Liver (tissue), 9 donors: Measurements from ENCODE around the gene C1R. TPM values are rescaled to one million over a fixed set of nuclear protein-coding genes. Genes with fewer than 3 reads are reported as not detected.

Source experiments
- DNase-seq: peaks from one replicate; pipeline ENCODE4 v3.0.0-alpha.2; 2017; ENCODE audit warnings: low spot score
- H3K27ac ChIP-seq, 2 donors: one replicate each; pipeline ENCODE4 v1.7.0; 2013; ENCODE audit warnings: inconsistent platforms in 2 of 2, low read length in 2 of 2, control low read depth in 1 of 2, low read depth in 1 of 2, mild to moderate bottlenecking in 1 of 2
- H3K27me3 ChIP-seq, 4 donors: one replicate each; pipeline versions ENCODE4 v1.6.1 to v1.7.0; 2013; ENCODE audit warnings: low read length in 3 of 4, inconsistent platforms in 1 of 4, mild to moderate bottlenecking in 1 of 4, moderate library complexity in 1 of 4; ENCODE audit not compliant: control insufficient read depth in 4 of 4, insufficient read depth in 4 of 4
- H3K36me3 ChIP-seq, 4 donors: one replicate each; pipeline versions ENCODE4 v1.6.1 to v1.7.0; 2013; ENCODE audit warnings: low read length in 3 of 4, mild to moderate bottlenecking in 3 of 4, low read depth in 1 of 4, moderate library complexity in 1 of 4; ENCODE audit not compliant: control insufficient read depth in 4 of 4, insufficient read depth in 3 of 4
- H3K4me1 ChIP-seq, 4 donors: one replicate each; pipeline versions ENCODE4 v1.6.1 to v1.7.0; 2013; ENCODE audit warnings: low read length in 3 of 4, mild to moderate bottlenecking in 3 of 4, moderate library complexity in 1 of 4; ENCODE audit not compliant: control insufficient read depth in 4 of 4, insufficient read depth in 4 of 4
- H3K4me3 ChIP-seq, 3 donors: one replicate each; pipeline versions ENCODE4 v1.6.1 to v1.7.0; 2013; ENCODE audit warnings: low read length in 3 of 3, control low read depth in 1 of 3, low read depth in 1 of 3, mild to moderate bottlenecking in 1 of 3
- H3K9ac ChIP-seq, 2 donors: one replicate each; pipeline ENCODE4 v1.7.0; 2013; ENCODE audit warnings: low read length in 2 of 2, mild to moderate bottlenecking in 2 of 2, moderate library complexity in 2 of 2, control low read depth in 1 of 2, low read depth in 1 of 2
- H3K9me3 ChIP-seq, 4 donors: one replicate each; pipeline versions ENCODE4 v1.6.1 to v1.7.0; 2013; ENCODE audit warnings: low read length in 3 of 4; ENCODE audit not compliant: control insufficient read depth in 4 of 4
- ATF3 ChIP-seq: IDR thresholded peaks from 2 replicates; pipeline ENCODE4 v1.6.1; 2016; ENCODE audit warnings: antibody characterized with exemption
- CTCF ChIP-seq: fragments of 150-350 bp; IDR thresholded peaks from 2 replicates; pipeline ENCODE4 v1.5.1; 2017; ENCODE audit warnings: improper control_type of control experiment, low read depth, low read length; ENCODE audit not compliant: missing input control
- EGR1 ChIP-seq, 2 donors: IDR thresholded peaks; 2 replicates each; pipeline ENCODE4 v1.6.1; 2016 to 2018; ENCODE audit warnings: antibody characterized with exemption in 2 of 2, low read depth in 2 of 2
- FOXA1 ChIP-seq: IDR thresholded peaks from 2 replicates; pipeline ENCODE4 v1.6.1; 2016; ENCODE audit warnings: antibody characterized with exemption
- FOXA2 ChIP-seq: IDR thresholded peaks from 2 replicates; pipeline ENCODE4 v1.6.1; 2016; ENCODE audit warnings: antibody characterized with exemption
- GABPA ChIP-seq, 2 donors: IDR thresholded peaks in 1 of 2; conservative IDR thresholded peaks in 1 of 2; 2 replicates each; pipeline ENCODE4 v1.6.1; 2016; ENCODE audit warnings: antibody characterized with exemption in 2 of 2, mild to moderate bottlenecking in 1 of 2, moderate library complexity in 1 of 2
- HNF4A ChIP-seq, 2 donors: conservative IDR thresholded peaks; 2 replicates each; pipeline ENCODE4 v1.6.1; 2016; ENCODE audit warnings: antibody characterized with exemption in 2 of 2, mild to moderate bottlenecking in 2 of 2
- HNF4G ChIP-seq: IDR thresholded peaks from 2 replicates; pipeline ENCODE4 v1.6.1; 2016; ENCODE audit warnings: antibody characterized with exemption
- JUND ChIP-seq, 2 donors: IDR thresholded peaks; 2 replicates each; pipeline ENCODE4 v1.6.1; 2016; ENCODE audit warnings: antibody characterized with exemption in 2 of 2
- MAX ChIP-seq: IDR thresholded peaks from 2 replicates; pipeline ENCODE4 v1.6.1; 2016; ENCODE audit warnings: antibody characterized with exemption
- NR2F2 ChIP-seq: IDR thresholded peaks from 2 replicates; pipeline ENCODE4 v1.6.1; 2016; ENCODE audit warnings: antibody characterized with exemption
- RAD21 ChIP-seq, 2 donors: IDR thresholded peaks; 2 replicates each; pipeline ENCODE4 v1.6.1; 2016; ENCODE audit warnings: antibody characterized with exemption in 2 of 2, mild to moderate bottlenecking in 2 of 2
- REST ChIP-seq: IDR thresholded peaks from 2 replicates; pipeline ENCODE4 v1.6.1; 2016; ENCODE audit warnings: antibody characterized with exemption, mild to moderate bottlenecking
- RXRA ChIP-seq, 2 donors: IDR thresholded peaks; 2 replicates each; pipeline ENCODE4 v1.6.1; 2017 to 2018; ENCODE audit warnings: antibody characterized with exemption in 2 of 2, mild to moderate bottlenecking in 1 of 2
- SP1 ChIP-seq: IDR thresholded peaks from 2 replicates; pipeline ENCODE4 v1.6.1; 2018; ENCODE audit warnings: antibody characterized with exemption, mild to moderate bottlenecking
- TAF1 ChIP-seq: conservative IDR thresholded peaks from 2 replicates; pipeline ENCODE4 v1.6.1; 2016; ENCODE audit warnings: antibody characterized with exemption, mild to moderate bottlenecking
- YY1 ChIP-seq: IDR thresholded peaks from 2 replicates; pipeline ENCODE4 v1.6.1; 2016; ENCODE audit warnings: antibody characterized with exemption, mild to moderate bottlenecking
- ZBTB33 ChIP-seq: IDR thresholded peaks from 2 replicates; pipeline ENCODE4 v1.6.1; 2016; ENCODE audit warnings: antibody characterized with exemption
- WGBS: extraction: QIAGEN DNeasy Blood & Tissue Kit; methylation state at CpG from one replicate; pipeline ENCODE4 v1.1.7; 2013; 5-methylcytosine and 5-hydroxymethylcytosine counted together
- polyA plus RNA-seq, 2 donors: library from polyadenylated mRNA; stranded (reverse) in 1 of 2; unstranded in 1 of 2; fragments of 200-250 nt in 1 of 2; fragments of >200 nt in 1 of 2; fragmentation: Nextera tagmentation in 1 of 2; extraction: Ambion mirVana in 1 of 2; gene quantifications; one replicate each; pipeline versions ENCODE4 v1.2.1 to v1.2.3, GENCODE V29; 2013 to 2015
- total RNA-seq, 2 donors: library from RNA; depleted of rRNA; stranded (reverse); fragments of >200 nt; gene quantifications; one replicate each; pipeline ENCODE4 v1.2.3, GENCODE V29; 2014
- donor health status: healthy.
- donor health status: healthy.
- donor health status: healthy.
- donor health status: healthy.
- donor health status: healthy.

C1R gene
- total and polyA plus RNA-seq, 4 donors: 211 to 1,822 (median 1,153) TPM

DNA sequence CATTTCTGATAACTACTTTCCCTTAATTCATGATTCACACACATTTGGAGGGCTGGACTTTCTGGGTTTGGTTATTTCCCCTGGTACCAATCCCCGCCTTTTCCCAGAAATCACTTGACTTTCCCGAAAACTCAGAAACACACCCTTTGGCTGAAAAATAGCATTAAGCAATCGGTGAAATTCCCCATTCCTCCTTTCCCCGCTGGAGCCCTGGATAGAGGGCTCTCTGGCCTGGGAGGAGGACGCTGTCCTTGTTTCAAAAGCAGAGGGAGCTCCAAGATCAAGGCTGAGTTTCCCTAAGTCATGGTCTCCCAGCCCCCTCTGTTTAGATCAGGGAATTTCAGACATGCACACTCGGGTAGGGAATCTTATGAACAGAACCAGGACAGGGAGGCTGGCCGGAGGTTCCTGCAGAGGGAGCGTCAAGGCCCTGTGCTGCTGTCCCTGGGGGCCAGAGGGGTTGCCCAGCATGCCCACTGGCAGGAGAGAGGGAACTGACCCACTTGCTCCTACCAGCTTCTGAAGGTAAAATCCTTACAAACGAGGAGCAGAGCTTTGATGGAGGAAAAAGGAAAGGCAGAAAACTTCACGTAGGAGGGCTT is 31.8 kb downstream of the C1R start, which contains the start of gene C1S:
TSS of gene C1S (plus strand) at position 366 of the 602 bp plus-strand sequence. CDS start 1,195 bp downstream, outside the sequence.
- 15% methylated on average over 10 of the region's 10 CpGs for WGBS
- H3K9me3 ChIP-seq: no peaks in the 10 kb centered on the region
- H3K27ac ChIP-seq: peak within 1 kb of the TSS; percentile 91 to 93
- peak; percentile 43 for DNase-seq
- H3K36me3 ChIP-seq: peaks cover 2 to 22% (median 8%) of the 10 kb centered on the region in 4 donors
- no peaks in the 10 kb centered on the region for H3K27me3 ChIP-seq
- TF ChIP-seq FOXA2 (peak; percentile 62), FOXA1 (peak; percentile 79), JUND (IDR thresholded peaks at IDR 0.05) (peak in 1 of 2 donors; percentile 70), CTCF (peak; percentile 90), HNF4A (conservative IDR thresholded peaks at IDR 0.05) (peak; percentile 45 to 68), ATF3 (peak; percentile 64), HNF4G (peak; percentile 34), NR2F2 (peak; percentile 70), GABPA (IDR thresholded peaks at IDR 0.05 in 1 of 2, conservative IDR thresholded peaks at IDR 0.05 in 1 of 2) (no peak), RAD21 (IDR thresholded peaks at IDR 0.05) (peak; percentile 93 to 96), SP1 (peak; percentile 86), RXRA (IDR thresholded peaks at IDR 0.05) (peak; percentile 71 to 76), YY1 (peak; percentile 73), ZBTB33 (peak; percentile 58), EGR1 (IDR thresholded peaks at IDR 0.05; ENCODE audit: low read depth in 2 of 2) (peak; percentile 42 to 66), REST (peak; percentile 92), TAF1 (peak; percentile 99), MAX (peak; percentile 72)
- peaks cover 3 to 39% (median 32%) of the 10 kb centered on the region in 4 donors for H3K4me1 ChIP-seq
- H3K4me3 ChIP-seq: peak within 1 kb of the TSS; percentile 69 to 79 (median 76)
- peak within 1 kb of the TSS; percentile 94 to 98 for H3K9ac ChIP-seq
